Hematopoietic multipotent progenitor cell treated with erythropoietin and hydrocortisone succinate and interleukin-3 and kit ligand, for 6 days (in vitro differentiated cells): Measurements from ENCODE around the gene GLI2.

Experiments used
- DNase-seq: peaks from one replicate; pipeline ENCODE4 v3.0.0-alpha.2; 2015

The GLI2 gene

DNA sequence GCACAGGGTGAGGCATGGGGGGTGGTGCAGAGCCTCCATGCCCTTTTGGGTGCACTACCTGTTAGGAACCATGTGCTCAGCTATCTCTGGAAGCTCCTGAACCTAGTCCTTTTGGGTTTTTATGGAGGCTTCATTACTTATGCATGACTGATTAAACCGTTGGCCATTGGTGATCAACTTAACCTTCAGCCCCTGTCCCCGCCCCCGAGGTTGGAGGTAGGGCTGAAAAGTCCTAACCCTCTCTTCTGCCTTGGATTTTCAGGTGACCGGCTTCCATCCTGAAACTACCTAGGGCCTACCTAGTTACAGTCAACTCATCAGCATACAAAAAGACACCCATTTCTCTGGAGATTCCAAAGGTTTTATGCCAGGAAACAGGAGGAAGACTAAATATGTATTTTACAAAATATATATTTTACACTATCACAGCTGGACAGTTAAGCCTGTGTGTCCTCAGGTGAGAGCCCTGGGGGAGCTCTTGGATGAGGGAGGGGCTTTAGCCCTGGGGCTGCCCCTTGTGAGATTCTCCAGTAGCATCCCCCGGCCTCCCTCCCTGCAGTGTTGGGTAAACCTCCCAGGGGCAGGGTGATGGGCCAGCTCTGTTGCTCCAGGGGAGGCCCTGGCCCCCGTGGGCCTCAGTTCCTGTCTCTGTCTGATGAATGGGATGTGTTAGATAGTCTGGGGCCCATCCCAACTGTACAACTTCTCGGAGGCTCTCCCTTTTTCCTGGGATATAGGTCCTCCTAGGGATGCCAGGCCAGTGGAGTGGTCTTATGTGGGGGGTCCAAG is 24.1 kb downstream of the GLI2 start:
- DNase-seq = no peak

DNA sequence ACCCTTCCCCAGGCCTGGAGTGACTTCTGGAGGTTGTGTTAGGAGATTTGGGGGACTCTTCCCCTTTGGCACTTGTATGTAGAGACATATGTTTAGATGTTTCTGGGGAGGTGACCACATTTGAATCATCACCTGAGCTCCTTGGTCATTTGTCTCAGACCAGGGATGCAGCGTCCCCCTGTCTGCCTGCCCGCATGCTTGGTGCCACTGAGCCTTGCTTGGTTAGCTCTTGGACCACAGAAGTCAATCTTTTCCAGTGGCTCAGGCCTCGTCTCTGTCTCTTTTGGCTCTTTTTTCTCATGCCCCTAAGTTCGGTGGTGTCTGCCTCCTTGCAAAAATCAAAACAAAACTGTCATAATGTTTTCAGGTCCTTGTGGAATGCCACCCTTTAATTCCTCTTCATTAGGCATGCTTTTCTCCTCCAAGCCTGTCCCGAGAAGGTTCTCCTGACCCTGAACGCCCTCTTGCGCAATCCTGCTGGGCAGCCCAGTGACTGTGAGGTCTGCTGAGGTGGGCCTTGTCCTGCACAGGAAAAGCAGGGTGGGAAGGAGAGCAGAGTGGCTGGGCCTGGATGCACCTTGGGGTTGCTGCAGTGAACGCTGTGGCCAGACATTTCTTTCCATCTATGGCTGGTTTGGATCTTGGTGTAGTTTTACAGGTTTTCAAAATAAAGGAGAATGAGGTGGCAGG is 24.9 kb downstream of the GLI2 start:
- DNase-seq = no peak

GRCh38 chr2:120761164-120761861 is 25.6 kb downstream of the GLI2 start:
- DNase-seq = no peak

DNA sequence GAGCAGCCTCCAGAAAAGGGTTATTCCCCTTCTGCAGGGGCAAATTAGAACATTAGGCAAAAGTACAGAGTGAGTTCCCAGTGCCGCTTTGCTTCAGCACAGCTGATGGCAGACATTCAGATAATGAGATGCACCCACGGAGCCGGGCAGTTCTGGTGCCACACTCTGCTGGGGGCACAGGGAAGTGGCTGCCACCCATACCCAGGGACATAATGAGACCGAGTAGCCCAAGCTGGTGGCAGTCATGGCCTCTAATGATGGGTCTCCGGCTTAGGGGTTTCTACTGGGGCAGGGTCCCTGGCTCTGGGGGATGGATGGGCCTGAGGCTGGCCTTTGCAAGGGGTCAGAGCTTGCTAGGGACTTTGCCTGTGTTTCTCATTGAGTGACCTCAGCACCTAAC is 26.2 kb downstream of the GLI2 start:
- DNase-seq = no peak

DNA sequence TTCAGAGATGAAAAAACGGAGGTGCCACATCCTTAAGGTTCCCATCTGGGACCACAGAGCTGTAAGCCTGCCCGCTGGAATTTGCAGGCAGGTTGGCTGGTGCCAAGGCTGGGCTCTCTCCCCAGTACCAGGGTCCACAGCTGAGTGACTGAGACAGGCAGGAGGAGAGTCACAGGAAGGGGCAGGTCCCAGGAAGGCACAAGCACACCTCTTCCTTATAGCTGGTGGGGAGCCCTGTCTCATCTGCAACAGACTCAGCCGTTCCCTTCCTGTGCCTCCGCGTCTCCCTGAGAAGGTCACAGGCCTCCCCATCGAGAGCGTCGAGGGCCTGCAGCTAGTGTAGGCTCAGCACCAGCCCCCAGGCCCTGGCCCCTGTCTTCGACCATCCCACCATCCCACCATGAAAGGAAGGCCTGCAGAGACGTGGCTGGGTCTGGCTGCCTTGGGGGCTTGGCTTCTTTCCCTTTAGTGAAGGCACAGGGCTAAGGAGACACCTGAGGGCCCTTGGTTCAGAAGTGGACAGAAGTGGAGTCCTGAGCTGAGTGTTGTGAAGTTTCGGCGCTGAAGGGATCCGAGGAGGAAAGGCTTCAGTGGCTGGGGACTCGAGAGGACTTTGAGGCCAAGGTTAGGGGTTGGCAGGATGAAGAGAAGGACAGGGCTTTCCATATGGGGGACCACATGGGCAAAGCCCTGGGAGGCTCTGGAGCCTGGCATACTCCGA is 26.8 kb downstream of the GLI2 start:
- DNase-seq = no peak

GRCh38 chr2:120763508-120763907 is 27.8 kb downstream of the GLI2 start:
- no peak for DNase-seq

DNA sequence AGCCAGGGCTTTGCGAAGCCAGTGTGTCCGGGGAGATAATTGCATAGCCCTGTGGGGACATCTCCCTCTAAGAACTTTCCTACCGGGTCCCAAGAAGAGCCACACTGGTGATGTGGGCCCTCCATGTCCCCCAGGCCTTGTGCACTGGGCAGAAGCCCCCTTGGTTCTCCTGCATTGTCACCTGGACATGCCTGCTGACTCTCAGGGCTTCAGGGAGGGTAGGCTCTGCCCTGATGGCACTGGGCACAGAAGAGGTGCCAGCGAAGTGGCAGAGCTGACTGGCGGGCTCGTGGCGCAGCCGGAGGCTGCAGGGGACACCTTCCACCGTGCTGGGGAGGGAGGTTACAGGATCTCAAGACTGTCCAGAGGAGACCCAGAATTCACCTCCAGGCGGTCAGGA is 28.3 kb downstream of the GLI2 start:
- DNase-seq = no peak

- DNase-seq = no peak
Measured at GRCh38 chr2:120764492-120764891, 28.8 kb downstream of the GLI2 start.

GRCh38 chr2:120764991-120765677 is 29.5 kb downstream of the GLI2 start:
- no peak for DNase-seq

GRCh38 chr2:120765678-120766469 is 30.2 kb downstream of the GLI2 start:
- no peak for DNase-seq

DNA sequence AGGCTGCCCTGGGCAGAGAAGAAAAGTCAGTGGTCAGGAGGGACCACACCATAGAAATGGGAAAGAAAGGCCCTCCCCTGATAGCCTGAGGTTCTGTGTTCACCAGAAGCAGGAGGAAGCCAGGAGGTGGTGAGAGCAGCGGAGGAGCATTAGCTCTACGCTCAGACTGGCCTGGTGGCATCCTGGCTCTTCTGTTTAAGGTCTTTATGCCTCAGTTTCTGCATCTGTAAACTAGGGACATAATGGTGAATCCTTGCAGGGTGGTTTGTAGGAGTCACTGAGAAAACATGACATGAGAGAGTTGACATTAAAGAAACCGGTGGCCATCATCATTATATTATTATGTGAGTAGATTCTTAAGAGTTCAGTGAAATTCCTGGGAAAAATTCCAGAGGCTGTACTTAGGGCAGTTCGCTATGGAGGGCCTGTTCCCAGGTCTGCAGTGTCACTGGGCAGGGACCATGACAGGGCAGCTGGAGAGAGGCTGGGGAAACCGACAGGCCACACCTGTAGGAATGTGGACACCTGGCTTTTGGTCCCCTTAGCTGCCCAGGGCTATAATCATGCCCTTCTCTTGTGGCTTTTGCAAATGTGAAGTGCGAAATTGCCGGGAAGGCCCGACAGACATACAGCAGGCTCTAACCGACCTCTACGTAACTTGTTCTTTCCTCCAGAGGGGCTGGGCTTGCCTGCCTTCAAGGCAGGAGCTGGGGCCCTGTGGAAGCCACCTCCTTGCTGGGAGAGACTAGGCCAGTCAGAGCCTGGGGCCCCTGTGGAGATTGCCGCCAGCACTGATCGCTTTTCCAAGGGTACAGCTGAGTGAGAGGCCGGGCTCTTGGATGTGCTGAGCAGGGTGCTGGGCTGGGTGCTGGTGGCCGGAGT is 31.0 kb downstream of the GLI2 start:
- DNase-seq = no peak

DNA sequence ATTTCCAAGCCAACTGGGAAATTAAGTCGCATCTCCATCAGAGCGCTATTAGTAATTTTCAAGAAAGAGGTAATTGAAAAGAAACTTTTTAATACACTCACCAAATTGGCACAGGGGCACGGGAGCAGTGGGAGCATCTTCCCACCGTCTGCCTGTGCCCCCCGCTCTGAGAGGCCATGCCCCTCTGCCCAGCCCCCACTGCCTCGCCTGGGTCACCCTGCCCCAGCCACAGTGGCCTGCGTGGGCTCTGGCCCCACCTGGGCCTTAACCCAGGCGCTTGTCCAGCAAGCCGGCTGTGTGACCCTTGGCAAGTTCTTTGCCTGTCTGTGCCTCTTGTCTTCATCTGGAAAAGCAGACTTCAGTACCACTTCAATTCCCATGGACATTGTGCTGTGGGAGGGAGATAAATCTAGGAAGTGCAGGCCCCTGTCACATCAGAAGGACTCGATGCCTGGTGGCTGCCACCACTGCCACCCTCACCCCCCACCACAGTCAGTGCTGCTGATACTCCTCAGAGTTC is 31.9 kb downstream of the GLI2 start:
- no peak for DNase-seq

- no peak for DNase-seq
Measured at GRCh38 chr2:120768112-120769048, 32.7 kb downstream of the GLI2 start.

DNA sequence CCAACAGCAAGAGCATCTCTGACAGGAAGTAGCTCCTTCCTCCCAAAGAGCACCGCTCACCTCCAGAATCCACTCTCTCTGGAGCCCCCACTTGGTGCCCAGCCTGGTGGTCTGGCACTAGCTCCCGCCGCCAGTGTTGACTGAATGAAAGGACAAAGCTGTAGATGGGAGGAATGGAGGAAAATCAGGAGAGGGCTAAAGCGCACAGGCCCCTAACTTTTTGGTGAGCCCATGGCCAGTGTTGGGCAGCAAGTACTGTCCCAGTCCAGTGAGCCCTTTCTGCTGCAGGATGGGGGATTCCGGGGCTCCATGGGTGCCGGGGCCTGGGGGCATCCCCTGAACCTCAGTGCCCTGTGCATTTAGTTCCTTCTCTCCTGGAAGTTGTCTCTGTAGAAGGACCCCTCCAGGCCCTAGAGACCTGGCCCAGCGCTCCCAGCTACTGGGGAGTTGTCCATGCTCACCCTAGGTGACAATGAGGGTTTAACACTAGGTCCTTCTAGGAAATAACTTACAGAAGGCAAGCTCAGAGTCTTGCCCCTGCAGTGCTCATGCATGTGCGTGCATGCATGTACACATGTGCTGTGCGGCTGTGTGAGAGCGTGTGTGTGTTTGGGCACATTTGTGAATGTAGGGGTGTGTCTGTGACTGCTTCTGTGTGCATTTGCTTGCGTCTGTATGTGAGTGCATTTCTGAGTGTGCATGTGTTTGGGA is 33.6 kb downstream of the GLI2 start:
- no peak for DNase-seq

- no peak for DNase-seq
Measured at GRCh38 chr2:120769787-120770120, 34.1 kb downstream of the GLI2 start.

- no peak for DNase-seq
Measured at GRCh38 chr2:120770176-120770575, 34.5 kb downstream of the GLI2 start.

- no peak for DNase-seq
Measured at GRCh38 chr2:120770641-120771040, 35.0 kb downstream of the GLI2 start.

DNA sequence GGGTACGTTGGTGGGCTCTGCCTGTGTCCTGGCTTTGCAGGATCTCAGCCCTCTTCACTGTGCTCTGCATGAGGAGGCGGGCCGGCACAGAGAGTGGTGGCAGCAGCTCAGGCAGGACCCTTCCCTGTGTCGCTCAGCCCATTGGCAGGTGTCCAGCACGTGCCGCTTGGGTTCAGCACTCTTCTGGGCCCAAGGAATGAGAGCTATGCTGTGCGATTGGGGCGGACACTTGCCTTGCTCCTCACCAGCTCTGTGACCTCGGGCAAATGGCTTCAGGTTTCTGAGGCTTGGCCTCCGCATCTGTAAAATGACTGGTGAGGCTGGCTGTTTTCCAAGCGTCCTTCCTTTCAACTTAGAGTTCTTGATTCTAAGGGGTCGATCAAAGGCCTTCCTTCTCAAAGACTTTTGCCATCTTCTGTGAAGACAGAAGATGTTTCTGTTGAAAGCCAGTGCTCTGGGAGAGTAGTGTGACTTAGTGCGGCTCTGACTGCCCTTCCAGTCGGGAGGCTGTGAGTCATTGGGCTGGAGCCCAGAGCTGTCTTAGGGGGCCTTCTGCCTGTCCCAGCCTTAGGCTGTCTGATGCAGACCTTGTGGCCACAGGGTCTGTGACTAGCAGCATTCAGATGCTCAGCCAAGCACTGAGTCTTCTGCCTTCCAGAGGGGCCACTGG is 35.6 kb downstream of the GLI2 start:
- DNase-seq = no peak
